H1 (cell line): ENCODE measurements around the gene PMEPA1.

Source experiments
- CTCF ChIP-seq, 3 experiments: IDR thresholded peaks; 1 replicate in 2 of 3; 2 replicates in 1 of 3; pipeline versions ENCODE4 v1.5.1 to v1.6.1; 2011; ENCODE audit warnings: low read length in 3 of 3, mild to moderate bottlenecking in 3 of 3, inconsistent platforms in 2 of 3, low read depth in 1 of 3, moderate library complexity in 1 of 3; ENCODE audit not compliant: insufficient read depth in 1 of 3; ENCODE audit errors: control extremely low read depth in 1 of 3
- NANOG ChIP-seq: IDR thresholded peaks from 2 replicates; pipeline ENCODE4 v1.6.1; 2011; ENCODE audit warnings: low read length, low read depth, mild to moderate bottlenecking, inconsistent platforms; ENCODE audit not compliant: insufficient read depth, poor library complexity, severe bottlenecking
- RAD21 ChIP-seq, 2 experiments: IDR thresholded peaks in 1 of 2; conservative IDR thresholded peaks in 1 of 2; 2 replicates each; pipeline ENCODE4 v1.6.1; 2011; ENCODE audit warnings: low read depth in 2 of 2, low read length in 2 of 2, improper control_type of control experiment in 1 of 2, inconsistent platforms in 1 of 2, mild to moderate bottlenecking in 1 of 2, moderate library complexity in 1 of 2
- SIN3A ChIP-seq, 2 experiments: IDR thresholded peaks in 1 of 2; conservative IDR thresholded peaks in 1 of 2; 2 replicates each; pipeline ENCODE4 v1.6.1; 2011 to 2012; ENCODE audit warnings: low read length in 2 of 2, improper control_type of control experiment in 1 of 2, low read depth in 1 of 2, mild to moderate bottlenecking in 1 of 2

GRCh38 chr20:57601737-57602136, 108.1 kb downstream of the PMEPA1 start:
- TF ChIP-seq CTCF (IDR thresholded peaks at IDR 0.05; ENCODE audit: control extremely low read depth in 1 of 3, insufficient read depth in 1 of 3, low read depth in 1 of 3, low read length in 3 of 3) (no peak), NANOG (no peak), SIN3A (conservative IDR thresholded peaks at IDR 0.05 in 1 of 2, IDR thresholded peaks at IDR 0.05 in 1 of 2; ENCODE audit: low read depth in 1 of 2, low read length in 2 of 2) (no peak), RAD21 (IDR thresholded peaks at IDR 0.05 in 1 of 2, conservative IDR thresholded peaks at IDR 0.05 in 1 of 2; ENCODE audit: low read depth in 2 of 2, low read length in 2 of 2) (no peak)
